H1 (cell line): Measurements from ENCODE around the gene MAGEB1. TPM values are rescaled to one million over a fixed set of nuclear protein-coding genes. Genes with fewer than 3 reads are reported as not detected.

ENCODE experiments used
- BACH1 ChIP-seq: IDR thresholded peaks from 2 replicates; pipeline ENCODE4 v1.6.1; 2012; ENCODE audit warnings: low read length, improper control_type of control experiment
- RNF2 ChIP-seq: fragments of 200-900, 300-1000 bp; sonication (generic); IDR thresholded peaks from 2 replicates; pipeline ENCODE4 v1.7.1; 2016; ENCODE audit warnings: borderline replicate concordance, low read depth, mild to moderate bottlenecking, antibody characterized with exemption, low read length; ENCODE audit not compliant: poor library complexity, severe bottlenecking; ENCODE audit errors: missing control alignments
- RXRA ChIP-seq: IDR thresholded peaks from 2 replicates; pipeline ENCODE4 v1.6.1; 2011; ENCODE audit warnings: low read depth, mild to moderate bottlenecking, low read length, moderate library complexity; ENCODE audit not compliant: insufficient read depth
- SAP30 ChIP-seq: fragments of 300-600 bp; sonication (generic); IDR thresholded peaks from 2 replicates; pipeline ENCODE4 v1.7.1; 2012; ENCODE audit warnings: low read length, moderate library complexity, mild to moderate bottlenecking, inconsistent platforms; ENCODE audit not compliant: insufficient read depth, insufficient replicate concordance
- SIN3A ChIP-seq, 2 experiments: IDR thresholded peaks in 1 of 2; conservative IDR thresholded peaks in 1 of 2; 2 replicates each; pipeline ENCODE4 v1.6.1; 2011 to 2012; ENCODE audit warnings: low read length in 2 of 2, improper control_type of control experiment in 1 of 2, low read depth in 1 of 2, mild to moderate bottlenecking in 1 of 2
- SP2 ChIP-seq: IDR thresholded peaks from 2 replicates; pipeline ENCODE4 v1.6.1; 2012; ENCODE audit warnings: mild to moderate bottlenecking, low read length, inconsistent platforms
- polyA plus RNA-seq, 7 experiments: library from polyadenylated mRNA; depleted of rRNA in 3 of 7; stranded (reverse) in 5 of 7; unstranded in 2 of 7; fragments of >200 nt in 5 of 7; fragments of 200-250 nt in 2 of 7; gene quantifications; 1 replicate in 5 of 7; 2 replicates in 1 of 7; 4 replicates in 1 of 7; pipeline versions ENCODE4 v1.2.1 to v1.2.3, GENCODE V29; 2011 to 2013; ENCODE audit warnings: missing spikeins in 2 of 7, mixed read lengths in 2 of 7
- total RNA-seq: library from RNA; stranded (reverse); fragmentation: NEBNext Ultra II Directional; extraction: Animal tissue kit (Norgen Biotek cat#: 25700); gene quantifications from 2 replicates; pipeline ENCODE4 v1.2.1, GENCODE V29; 2021
- TF ChIP-seq, protein P1 (sequence below): IDR thresholded peaks from 2 replicates; pipeline ENCODE4 v1.6.1; 2012; ENCODE audit warnings: low read length, inconsistent platforms

The MAGEB1 gene
- total and polyA plus RNA-seq, 2 of the 8 experiments (the other 6 are each of a cell fraction or from before 2014, with no cell fraction given) = 0.05 TPM; not detected in 1

DNA sequence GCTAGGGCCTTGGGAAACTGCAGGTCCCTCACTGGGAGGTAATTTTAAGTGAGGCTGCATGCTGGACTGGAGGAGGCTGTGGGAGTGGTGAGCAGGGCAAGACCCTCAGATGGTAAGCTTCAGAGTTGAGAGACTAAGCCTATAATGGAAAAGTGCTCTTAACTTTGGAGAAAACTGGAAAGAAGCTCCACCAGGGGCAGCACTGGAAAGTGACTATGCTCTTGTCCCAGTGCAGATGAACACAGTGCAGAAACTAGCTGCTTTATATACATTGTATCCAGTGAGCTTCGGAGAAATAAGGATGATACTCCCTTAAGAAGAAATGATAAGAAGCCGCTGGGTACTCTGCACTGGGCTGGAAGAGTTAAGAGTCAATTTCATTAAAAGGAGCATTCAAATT, 34.8 kb upstream of the MAGEB1 start (continued):
- TF ChIP-seq SIN3A (conservative IDR thresholded peaks at IDR 0.05 in 1 of 2, IDR thresholded peaks at IDR 0.05 in 1 of 2; ENCODE audit: low read depth in 1 of 2, low read length in 2 of 2) (no peak), SP2 (no peak), RXRA (no peak), BACH1 (no peak), SAP30 (no peak), RNF2 (no peak)
- TF ChIP-seq, protein P1, sequence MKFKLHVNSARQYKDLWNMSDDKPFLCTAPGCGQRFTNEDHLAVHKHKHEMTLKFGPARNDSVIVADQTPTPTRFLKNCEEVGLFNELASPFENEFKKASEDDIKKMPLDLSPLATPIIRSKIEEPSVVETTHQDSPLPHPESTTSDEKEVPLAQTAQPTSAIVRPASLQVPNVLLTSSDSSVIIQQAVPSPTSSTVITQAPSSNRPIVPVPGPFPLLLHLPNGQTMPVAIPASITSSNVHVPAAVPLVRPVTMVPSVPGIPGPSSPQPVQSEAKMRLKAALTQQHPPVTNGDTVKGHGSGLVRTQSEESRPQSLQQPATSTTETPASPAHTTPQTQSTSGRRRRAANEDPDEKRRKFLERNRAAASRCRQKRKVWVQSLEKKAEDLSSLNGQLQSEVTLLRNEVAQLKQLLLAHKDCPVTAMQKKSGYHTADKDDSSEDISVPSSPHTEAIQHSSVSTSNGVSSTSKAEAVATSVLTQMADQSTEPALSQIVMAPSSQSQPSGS = no peak
